Adrenal gland (tissue), 5 donors: ENCODE data around the gene LPCAT2.

Experiments used
- POLR2A ChIP-seq, 2 donors: fragments of 450-650 bp; IDR thresholded peaks; one replicate each; pipeline ENCODE4 v1.6.1; 2017; ENCODE audit warnings: antibody characterized with exemption in 2 of 2, mild to moderate bottlenecking in 2 of 2, moderate library complexity in 1 of 2
- TF ChIP-seq, protein P1 (sequence below), 6 experiments: fragments of 450-650 bp in 4 of 6; fragments of 200-600 bp in 2 of 6; sonication (generic) in 1 of 6; IDR thresholded peaks; 1 replicate in 5 of 6; 2 replicates in 1 of 6; pipeline versions ENCODE4 v1.5.1 to v1.8.0; 2016 to 2021; ENCODE audit warnings: antibody characterized with exemption in 6 of 6, mild to moderate bottlenecking in 2 of 6, moderate library complexity in 1 of 6
- donor health status: DM: no; HTN: no; CAD: no.

DNA sequence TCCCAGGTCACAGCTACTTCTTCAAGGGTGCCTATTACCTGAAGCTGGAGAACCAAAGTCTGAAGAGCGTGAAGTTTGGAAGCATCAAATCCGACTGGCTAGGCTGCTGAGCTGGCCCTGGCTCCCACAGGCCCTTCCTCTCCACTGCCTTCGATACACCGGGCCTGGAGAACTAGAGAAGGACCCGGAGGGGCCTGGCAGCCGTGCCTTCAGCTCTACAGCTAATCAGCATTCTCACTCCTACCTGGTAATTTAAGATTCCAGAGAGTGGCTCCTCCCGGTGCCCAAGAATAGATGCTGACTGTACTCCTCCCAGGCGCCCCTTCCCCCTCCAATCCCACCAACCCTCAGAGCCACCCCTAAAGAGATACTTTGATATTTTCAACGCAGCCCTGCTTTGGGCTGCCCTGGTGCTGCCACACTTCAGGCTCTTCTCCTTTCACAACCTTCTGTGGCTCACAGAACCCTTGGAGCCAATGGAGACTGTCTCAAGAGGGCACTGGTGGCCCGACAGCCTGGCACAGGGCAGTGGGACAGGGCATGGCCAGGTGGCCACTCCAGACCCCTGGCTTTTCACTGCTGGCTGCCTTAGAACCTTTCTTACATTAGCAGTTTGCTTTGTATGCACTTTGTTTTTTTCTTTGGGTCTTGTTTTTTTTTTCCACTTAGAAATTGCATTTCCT, 3.4 kb upstream of the LPCAT2 start:
- no peak for TF ChIP-seq POLR2A (IDR thresholded peaks at IDR 0.05)
- TF ChIP-seq, protein P1, sequence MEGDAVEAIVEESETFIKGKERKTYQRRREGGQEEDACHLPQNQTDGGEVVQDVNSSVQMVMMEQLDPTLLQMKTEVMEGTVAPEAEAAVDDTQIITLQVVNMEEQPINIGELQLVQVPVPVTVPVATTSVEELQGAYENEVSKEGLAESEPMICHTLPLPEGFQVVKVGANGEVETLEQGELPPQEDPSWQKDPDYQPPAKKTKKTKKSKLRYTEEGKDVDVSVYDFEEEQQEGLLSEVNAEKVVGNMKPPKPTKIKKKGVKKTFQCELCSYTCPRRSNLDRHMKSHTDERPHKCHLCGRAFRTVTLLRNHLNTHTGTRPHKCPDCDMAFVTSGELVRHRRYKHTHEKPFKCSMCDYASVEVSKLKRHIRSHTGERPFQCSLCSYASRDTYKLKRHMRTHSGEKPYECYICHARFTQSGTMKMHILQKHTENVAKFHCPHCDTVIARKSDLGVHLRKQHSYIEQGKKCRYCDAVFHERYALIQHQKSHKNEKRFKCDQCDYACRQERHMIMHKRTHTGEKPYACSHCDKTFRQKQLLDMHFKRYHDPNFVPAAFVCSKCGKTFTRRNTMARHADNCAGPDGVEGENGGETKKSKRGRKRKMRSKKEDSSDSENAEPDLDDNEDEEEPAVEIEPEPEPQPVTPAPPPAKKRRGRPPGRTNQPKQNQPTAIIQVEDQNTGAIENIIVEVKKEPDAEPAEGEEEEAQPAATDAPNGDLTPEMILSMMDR (IDR thresholded peaks at IDR 0.05): no peak
